HepG2 (cell line): ENCODE results near the gene ELFN1. TPM values are rescaled to one million over a fixed set of nuclear protein-coding genes. Genes with fewer than 3 reads are reported as not detected.

Experiments
- ATAC-seq: fragments of 200-7000 bp; cut with Tn5 transposase; 3 replicates; pipeline ENCODE4 v1.9.1; 2020; ENCODE audit warnings: mild to moderate bottlenecking, moderate library complexity
- BruUV-seq: library from RNA; stranded (reverse); fragments of 400-500 nt; replicated peaks from 2 replicates; lab custom pipeline; 2021; lab: Mats Ljungman, UMichigan
- CTCF ChIA-PET: fragments of 300-600 bp; formaldehyde crosslinking; extraction: SDS; loops from one replicate; lab custom pipeline; 2021; ENCODE audit warnings: low total read pairs, inconsistent platforms, low intra/inter-chr PET ratio; lab: Yijun Ruan, JAX
- POLR2A ChIA-PET: fragments of 350-600 bp; sonication (Branson Sonifier 250); formaldehyde crosslinking; loops from one replicate; lab custom pipeline; 2020; ENCODE audit warnings: antibody characterized with exemption, inconsistent platforms; lab: Yijun Ruan, JAX
- DNase-seq: peaks from one replicate; pipeline ENCODE4 v3.0.0-alpha.2; 2015; ENCODE audit warnings: low spot score
- FAIRE-seq: peaks from 3 replicates; lab custom pipeline; 2011; peaks lifted over from hg19 to GRCh38; lab: Jason Lieb, UNC
- H2AFZ ChIP-seq: one replicate; pipeline ENCODE4 v1.6.1; 2011; ENCODE audit warnings: low read length, inconsistent platforms
- H3K27ac ChIP-seq: fragments of 300-600 bp; 3 replicates; pipeline ENCODE4 v1.8.0; 2011; ENCODE audit warnings: mixed run types, mild to moderate bottlenecking, mixed read lengths, low read length, inconsistent platforms; ENCODE audit not compliant: insufficient read depth; ENCODE audit errors: extremely low read length
- H3K27me3 ChIP-seq, 2 experiments: fragments of 200-600 bp in 1 of 2; 2 replicates in 1 of 2; 3 replicates in 1 of 2; pipeline versions ENCODE4 v1.6.0 to v1.8.0; 2011; ENCODE audit warnings: low read length in 2 of 2, mild to moderate bottlenecking in 2 of 2, moderate library complexity in 2 of 2, inconsistent platforms in 1 of 2; ENCODE audit not compliant: insufficient read depth in 2 of 2, control insufficient read depth in 1 of 2
- H3K36me3 ChIP-seq, 2 experiments: fragments of 200-600 bp in 1 of 2; replicated peaks in 1 of 2; 2 replicates in 1 of 2; 3 replicates in 1 of 2; pipeline versions ENCODE4 v1.5.1 to v1.8.0; 2011; ENCODE audit warnings: low read length in 2 of 2, inconsistent platforms in 1 of 2; ENCODE audit not compliant: insufficient read depth in 2 of 2, control insufficient read depth in 1 of 2
- H3K4me1 ChIP-seq: 2 replicates; pipeline ENCODE4 v1.5.1; 2012; ENCODE audit warnings: low read length, inconsistent platforms; ENCODE audit not compliant: insufficient read depth
- H3K4me2 ChIP-seq: 2 replicates; pipeline ENCODE4 v1.6.0; 2011; ENCODE audit warnings: low read depth, low read length, inconsistent platforms
- H3K4me3 ChIP-seq, 3 experiments: fragments of 200-600 bp in 1 of 3; sonication (generic), shearing (Covaris generic) in 1 of 3; replicated peaks in 1 of 3; 2 replicates each; pipeline ENCODE4 v1.5.1; 2011 to 2016; ENCODE audit warnings: low read length in 3 of 3, inconsistent platforms in 2 of 3, low read depth in 2 of 3, mild to moderate bottlenecking in 2 of 3, control low read depth in 1 of 3, mixed read lengths in 1 of 3; ENCODE audit not compliant: insufficient read depth in 1 of 3
- H3K79me2 ChIP-seq: one replicate; pipeline ENCODE4 v1.6.1; 2011; ENCODE audit warnings: low read length, inconsistent platforms; ENCODE audit not compliant: insufficient read depth
- H3K9ac ChIP-seq: 2 replicates; pipeline ENCODE4 v1.6.0; 2011; ENCODE audit warnings: mild to moderate bottlenecking, low read depth, low read length, inconsistent platforms; ENCODE audit not compliant: insufficient read depth
- H3K9me3 ChIP-seq: 2 replicates; pipeline ENCODE4 v1.5.1; 2012; ENCODE audit warnings: mild to moderate bottlenecking, low read length
- H4K20me1 ChIP-seq: 2 replicates; pipeline ENCODE4 v1.6.0; 2011; ENCODE audit warnings: inconsistent platforms, mild to moderate bottlenecking, low read length, moderate library complexity; ENCODE audit not compliant: insufficient read depth
- CREB1 ChIP-seq, 2 experiments: fragments of 450-650 bp in 1 of 2; IDR thresholded peaks; 2 replicates each; pipeline ENCODE4 v1.6.1; 2016 to 2017; ENCODE audit warnings: control low read depth in 1 of 2, mild to moderate bottlenecking in 1 of 2, missing compliant biosample characterization in 1 of 2, missing genetic modification characterization in 1 of 2
- CREM ChIP-seq, 2 experiments: sonication (generic) in 1 of 2; formaldehyde crosslinking in 1 of 2; IDR thresholded peaks; 2 replicates each; pipeline versions ENCODE4 v1.4.0 to v1.6.1; 2016 to 2020; ENCODE audit warnings: antibody characterized with exemption in 1 of 2, mild to moderate bottlenecking in 1 of 2, missing genetic modification reagents in 1 of 2
- ZNF292 ChIP-seq: sonication (generic); formaldehyde crosslinking; IDR thresholded peaks from 2 replicates; pipeline ENCODE4 v1.8.1; 2022; ENCODE audit warnings: mild to moderate bottlenecking, low read depth, missing genetic modification reagents, borderline replicate concordance
- ZNF350 ChIP-seq: sonication (generic); formaldehyde crosslinking; IDR thresholded peaks from 2 replicates; pipeline ENCODE4 v1.4.0; 2020; ENCODE audit warnings: mild to moderate bottlenecking, low read depth, missing genetic modification reagents, borderline replicate concordance
- ZNF773 ChIP-seq: sonication (generic); formaldehyde crosslinking; IDR thresholded peaks from 2 replicates; pipeline ENCODE4 v1.4.0; 2020; ENCODE audit warnings: missing genetic modification reagents, borderline replicate concordance
- whole genome bisulfite sequencing: methylation state at CpG from one replicate; pipeline ENCODE4 v1.1.6; 2017; ENCODE audit warnings: low lambda C conversion rate; 5-methylcytosine and 5-hydroxymethylcytosine counted together
- in situ Hi-C: cut with HindIII; loops from 2 replicates; pipeline ENCODE4 v1.10.0; 2017; ENCODE audit warnings: low pct_unique_long_range_greater_than_20kb; ENCODE audit not compliant: extremely low pct_ligation_motif_present
- intact Hi-C: fragments of 100-400 bp; cut with micrococcal nuclease; formaldehyde crosslinking; loops from one replicate; pipeline ENCODE4 v1.10.0; 2022; ENCODE audit not compliant: unreplicated experiment
- polyA plus RNA-seq, 8 experiments: library from polyadenylated mRNA; depleted of rRNA in 3 of 8; stranded (reverse) in 7 of 8; unstranded in 1 of 8; fragments of >200 nt; fragmentation: Illumina TruSeq in 4 of 8; extraction: Trizol in 4 of 8; gene quantifications; 2 replicates each; pipeline versions ENCODE4 v1.2.1 to v1.2.3, GENCODE V29; 2011 to 2016; ENCODE audit warnings: low read depth in 4 of 8, missing spikeins in 1 of 8, mixed read lengths in 1 of 8; ENCODE audit not compliant: insufficient read depth in 1 of 8
- total RNA-seq, 5 experiments: library from RNA; depleted of rRNA; stranded (reverse); fragments of >200 nt; fragmentation: Illumina TruSeq; extraction: Trizol; gene quantifications; 2 replicates each; pipeline ENCODE4 v1.2.3, GENCODE V29; 2016; ENCODE audit warnings: low read depth in 1 of 5
- TF ChIP-seq, protein P1 (sequence below), 2 experiments: sonication (generic) in 1 of 2; formaldehyde crosslinking in 1 of 2; IDR thresholded peaks; 2 replicates each; pipeline versions ENCODE4 v1.5.1 to v1.6.1; 2011 to 2020; ENCODE audit warnings: borderline replicate concordance in 1 of 2, low read depth in 1 of 2, low read length in 1 of 2, mild to moderate bottlenecking in 1 of 2, missing genetic modification reagents in 1 of 2, moderate library complexity in 1 of 2
- TF ChIP-seq, protein P2 (sequence below): sonication (generic); formaldehyde crosslinking; IDR thresholded peaks from 2 replicates; pipeline ENCODE4 v1.8.0; 2022; ENCODE audit warnings: missing genetic modification reagents, low read depth, mild to moderate bottlenecking, borderline replicate concordance

The ELFN1 gene
- total and polyA plus RNA-seq, 2 of the 13 experiments (the other 11 are each of a cell fraction or from before 2014, with no cell fraction given): 0.13 to 0.18 TPM

DNA sequence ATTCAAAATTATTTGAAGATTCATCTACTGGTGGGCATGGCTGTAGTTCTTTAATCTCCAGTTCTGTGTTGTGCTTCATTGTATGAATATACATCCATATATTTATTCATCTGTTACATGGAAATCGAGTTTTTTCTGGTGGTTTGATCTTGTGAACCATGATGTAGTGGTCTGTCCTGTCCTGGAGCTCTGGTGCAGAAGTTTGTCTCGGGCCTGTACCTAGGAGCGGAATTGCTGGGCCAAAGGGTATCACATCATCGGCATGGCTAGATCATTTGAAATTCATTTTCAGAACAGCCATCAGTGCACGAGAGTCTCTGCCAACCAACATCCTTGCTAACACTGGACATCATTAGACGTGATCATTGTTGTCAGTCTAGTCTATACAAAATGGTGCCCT, 107.0 kb downstream of the ELFN1 start (continued):
- TF ChIP-seq, protein P1, sequence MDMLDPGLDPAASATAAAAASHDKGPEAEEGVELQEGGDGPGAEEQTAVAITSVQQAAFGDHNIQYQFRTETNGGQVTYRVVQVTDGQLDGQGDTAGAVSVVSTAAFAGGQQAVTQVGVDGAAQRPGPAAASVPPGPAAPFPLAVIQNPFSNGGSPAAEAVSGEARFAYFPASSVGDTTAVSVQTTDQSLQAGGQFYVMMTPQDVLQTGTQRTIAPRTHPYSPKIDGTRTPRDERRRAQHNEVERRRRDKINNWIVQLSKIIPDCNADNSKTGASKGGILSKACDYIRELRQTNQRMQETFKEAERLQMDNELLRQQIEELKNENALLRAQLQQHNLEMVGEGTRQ (IDR thresholded peaks at IDR 0.05; ENCODE audit: low read depth, low read length): no peak
- TF ChIP-seq, protein P1 (CRISPR knock-in tag; IDR thresholded peaks at IDR 0.05; ENCODE audit: borderline replicate concordance): no peak
- TF ChIP-seq CREM (IDR thresholded peaks at IDR 0.05) (no peak), CREM (CRISPR knock-in tag; IDR thresholded peaks at IDR 0.05) (no peak), ZNF350 (no peak), ZNF773 (CRISPR knock-in tag) (no peak)
- TF ChIP-seq, protein P2, sequence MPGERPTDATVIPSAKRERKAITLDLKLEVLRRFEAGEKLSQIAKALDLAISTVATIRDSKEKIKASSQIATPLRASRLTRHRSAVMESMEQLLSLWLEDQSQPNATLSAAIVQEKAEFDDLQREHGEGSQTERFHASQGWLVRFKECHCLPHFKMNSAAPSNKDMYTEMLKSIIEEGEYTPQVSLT (CRISPR knock-in tag): no peak

DNA sequence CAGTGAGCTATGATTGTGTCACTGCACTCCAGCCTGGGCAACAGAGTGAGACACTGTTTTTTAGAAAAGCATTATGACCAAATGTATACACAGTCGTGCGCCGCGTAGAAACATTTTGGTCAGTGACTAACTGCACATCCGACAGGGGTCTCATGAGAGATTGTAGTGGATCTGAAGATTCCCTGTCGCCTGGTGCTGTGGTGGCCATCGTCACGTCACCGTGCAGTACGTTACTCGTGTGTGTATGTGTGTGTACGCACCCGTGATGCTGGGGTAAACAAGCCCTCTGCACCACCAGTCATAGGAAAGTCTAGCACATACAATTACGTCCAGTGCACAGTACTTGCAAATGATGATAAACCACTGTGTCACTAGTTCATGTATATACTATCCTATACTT, 109.4 kb downstream of the ELFN1 start:
- no peak for FAIRE-seq

More for the DNA sequence above, 109.4 kb downstream of the ELFN1 start:
- intact Hi-C loops (no loop called here), in situ Hi-C loops (no loop called here)
- Histone ChIP-seq H3K27ac (no peak overlapping the region), H3K79me2 (no peaks in the 10 kb centered on the region), H3K4me3 (no peak overlapping the region), H4K20me1 (no peaks in the 10 kb centered on the region), H3K4me2 (no peak overlapping the region), H3K9me3 (no peaks in the 10 kb centered on the region), H3K4me1 (no peaks in the 10 kb centered on the region), H3K36me3 (no peaks in the 10 kb centered on the region), H3K9ac (no peak overlapping the region), H3K27me3 (no peaks in the 10 kb centered on the region; a peak in 1 of 5 replicates), H2AFZ (no peak overlapping the region)
- CTCF ChIA-PET: no interaction called here
- WGBS: 71% methylated on average over 13 of the region's 14 CpGs
- BruUV-seq: no TSS peak
- ATAC-seq (no peak), DNase-seq (no peak)
- POLR2A ChIA-PET: no interaction called here
- TF ChIP-seq CREB1 (IDR thresholded peaks at IDR 0.05) (peak; percentile 22; the same call in 1 of the 2 replicates), CREB1 (CRISPR knock-in tag; IDR thresholded peaks at IDR 0.05) (no peak), ZNF292 (CRISPR knock-in tag) (no peak)
